Stimulated activated CD8-positive, alpha-beta memory T cell treated with anti-CD3 and anti-CD28 coated beads, Interleukin-2, amount 100 ng/mL, for 48 hours (primary cell): ENCODE results near the gene VAX1.

Experiments used
- DNase-seq, 2 donors: peaks; one replicate each; pipeline ENCODE4 v3.0.0-alpha.2; 2020; ENCODE audit warnings: low read depth in 2 of 2

Gene VAX1

DNA sequence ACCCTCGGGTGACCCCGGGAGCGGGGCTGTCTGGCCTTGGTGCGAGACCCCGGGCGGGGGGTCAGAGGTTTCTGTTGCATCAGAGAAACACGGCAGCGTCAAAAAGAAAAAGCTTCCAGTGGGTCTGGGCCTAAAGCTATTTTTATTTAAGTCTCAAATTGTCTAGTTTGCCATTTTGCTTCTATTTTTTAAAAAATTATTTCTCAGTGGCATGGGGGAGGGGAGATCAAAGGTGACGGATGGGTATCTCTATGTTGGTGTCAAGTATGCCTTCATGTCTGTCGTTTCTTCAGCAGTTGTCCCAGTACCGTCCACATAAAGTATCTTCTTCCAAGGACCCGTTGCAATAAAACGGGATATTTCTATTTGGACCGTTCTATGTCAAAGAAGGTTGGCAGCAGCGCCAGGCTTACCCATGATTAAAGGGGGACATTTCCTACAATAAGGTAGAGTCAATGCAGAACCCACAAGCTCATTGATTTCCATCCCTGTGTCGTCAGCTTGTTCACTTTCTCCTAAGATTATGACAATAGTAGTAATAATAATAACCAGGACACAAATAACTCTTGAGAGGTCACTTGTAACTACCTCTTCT, 26.0 kb upstream of the VAX1 start:
- DNase-seq = no peak

DNA sequence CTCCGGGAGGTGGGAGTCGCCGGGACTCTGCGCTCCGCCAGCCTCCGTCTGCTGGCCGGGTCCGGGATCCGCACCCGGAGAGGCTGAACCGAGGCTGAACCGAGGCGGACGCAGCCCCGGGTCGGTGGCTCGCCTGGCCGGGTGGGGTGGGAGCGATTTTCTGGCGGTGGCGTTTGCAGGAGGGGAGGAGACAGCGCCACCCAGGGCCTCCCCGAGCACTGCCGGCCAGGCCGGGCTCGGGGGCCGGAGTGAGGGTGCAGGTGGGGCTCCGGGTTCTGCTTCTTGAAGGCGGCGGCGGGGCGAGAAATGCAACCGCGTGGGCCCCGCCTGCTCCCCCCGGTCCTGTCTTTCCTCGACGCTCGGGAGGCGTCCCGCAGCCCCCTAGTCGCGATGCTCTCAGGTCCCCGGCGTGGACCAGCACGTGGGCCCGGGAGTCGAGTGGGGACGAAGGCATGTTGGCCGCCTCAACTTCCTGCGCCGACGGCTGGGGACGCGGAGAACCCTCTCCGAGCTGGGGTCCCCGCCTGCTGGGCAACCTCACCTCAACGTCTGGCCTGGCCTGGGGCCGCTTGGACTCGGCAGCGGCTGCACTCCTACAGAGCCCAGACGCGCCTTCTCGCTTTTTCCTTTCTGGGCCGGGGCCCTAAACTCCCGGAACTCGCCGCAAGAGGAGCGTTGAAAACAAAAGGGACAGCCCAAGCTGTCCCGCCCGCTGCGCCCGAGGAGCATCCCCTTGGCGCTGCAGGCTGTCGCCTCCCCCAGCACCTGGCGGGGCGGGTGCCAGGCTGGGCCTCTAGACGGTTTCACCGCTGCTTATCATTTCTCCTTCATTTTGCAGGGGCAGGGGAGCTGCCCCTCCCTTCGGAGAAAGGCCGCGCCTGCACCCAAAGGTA, 25.2 kb upstream of the VAX1 start:
- no peak for DNase-seq

DNA sequence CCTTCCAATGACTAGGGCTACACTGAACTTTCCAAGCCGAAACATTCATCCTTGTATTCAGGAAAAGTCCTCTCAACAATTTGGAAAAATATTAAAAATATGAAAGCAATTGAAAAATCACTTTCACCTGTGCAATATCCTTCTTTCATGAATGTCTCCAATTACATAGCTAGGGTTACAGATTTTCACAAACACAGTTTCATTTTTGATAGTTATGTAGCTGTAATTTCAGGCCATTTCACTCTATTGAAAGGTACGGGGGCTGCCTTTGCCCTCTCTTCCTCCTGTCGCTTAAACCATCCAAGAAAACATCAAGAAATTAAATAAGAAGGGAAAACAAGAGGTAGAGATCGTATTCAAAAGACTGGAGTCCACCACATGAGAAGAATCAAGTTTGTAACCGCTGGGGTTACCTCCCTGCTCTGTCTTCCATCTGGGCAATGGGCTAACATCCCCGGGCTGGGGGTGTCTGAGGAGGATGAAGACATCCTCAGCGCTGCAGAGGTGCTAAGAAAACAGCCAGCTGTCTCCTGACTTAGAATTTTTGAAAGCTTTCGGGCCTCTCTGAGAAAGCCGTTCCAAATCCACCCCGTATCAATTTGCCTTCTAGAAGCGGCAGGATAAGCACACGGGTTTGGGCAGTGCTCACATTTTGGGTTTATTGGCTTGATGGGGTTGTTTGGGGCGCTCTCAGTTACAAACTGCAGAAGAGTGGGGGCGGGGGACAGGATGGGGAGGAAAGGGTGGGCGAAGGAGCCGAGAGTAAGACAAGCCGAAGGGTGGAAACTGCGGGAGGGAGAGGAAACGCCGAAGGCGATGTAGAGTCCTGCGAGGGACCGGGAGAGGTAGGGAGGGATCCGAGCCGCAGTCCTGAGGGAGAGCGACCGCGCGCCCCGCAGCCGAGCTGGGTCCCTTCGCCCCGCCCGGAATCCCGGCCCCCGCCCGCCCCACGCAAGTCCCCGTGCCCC, 24.3 kb upstream of the VAX1 start:
- DNase-seq = no peak

DNA sequence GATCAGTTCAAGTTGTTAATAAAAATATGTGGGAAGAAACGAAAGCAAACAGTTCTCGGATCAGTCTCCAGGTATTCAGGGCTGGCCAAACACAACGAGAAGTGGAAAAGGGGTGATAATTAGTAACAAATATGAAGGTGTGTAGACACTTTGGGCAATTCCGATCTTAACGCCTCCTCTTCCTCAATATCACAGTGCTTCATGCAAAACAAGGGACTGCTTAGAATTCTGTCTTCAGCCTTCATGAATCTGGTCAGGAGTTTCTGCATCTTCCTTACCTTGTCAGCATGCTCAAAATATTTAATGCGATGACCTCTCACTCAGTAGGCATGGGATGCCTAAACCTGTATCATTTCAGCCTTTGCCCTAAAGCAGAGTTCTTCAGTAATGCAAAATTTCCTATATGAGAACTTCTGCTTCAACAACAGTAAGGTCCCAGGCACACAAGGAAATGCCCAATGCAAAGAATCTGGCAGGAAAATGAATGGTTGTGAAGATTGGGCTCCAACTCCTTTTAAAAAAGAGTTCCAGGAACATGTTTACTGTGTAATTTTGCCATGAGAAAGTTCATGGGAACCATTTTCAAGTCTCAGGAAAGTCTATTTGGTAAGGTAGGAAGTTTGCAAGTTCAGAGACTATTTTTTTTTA, 23.4 kb upstream of the VAX1 start:
- DNase-seq = no peak

DNA sequence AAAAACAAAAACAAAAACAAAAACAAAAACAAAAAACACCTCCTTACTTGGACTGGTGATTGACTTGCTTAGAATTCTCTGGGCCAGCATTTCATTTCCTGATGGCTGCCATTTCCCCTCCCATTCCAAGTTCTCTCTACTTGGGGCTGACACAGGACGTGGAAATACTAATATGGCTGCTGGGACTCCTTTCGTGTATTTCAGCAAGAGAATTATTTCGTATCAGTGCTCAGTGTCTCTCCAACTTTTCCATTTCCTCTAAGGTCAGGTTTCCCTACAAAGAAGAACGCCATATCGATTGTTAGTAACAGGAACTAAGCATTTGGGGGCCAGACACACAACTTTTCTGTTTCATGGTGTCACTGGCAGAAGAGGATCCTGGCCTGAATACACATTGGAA, 22.5 kb upstream of the VAX1 start:
- no peak for DNase-seq

DNA sequence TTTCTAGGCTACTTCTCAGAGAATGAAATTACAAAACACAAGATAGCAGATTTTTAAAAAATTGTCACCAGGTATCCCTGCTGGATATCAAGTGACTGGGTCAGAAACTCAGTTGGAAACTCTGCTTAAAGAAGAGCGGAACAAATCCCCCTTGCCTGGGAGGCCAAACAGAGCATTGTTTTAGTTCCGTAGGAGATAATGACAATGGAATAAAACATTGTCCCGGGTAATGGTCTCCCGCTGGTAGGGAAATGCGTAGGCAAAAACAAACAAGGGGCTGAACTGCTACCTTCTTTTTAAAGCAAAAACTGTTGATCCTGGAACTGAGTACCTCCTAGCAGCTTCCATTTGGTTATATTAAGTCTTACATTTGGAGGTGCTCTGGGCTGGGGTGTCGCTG, 21.3 kb upstream of the VAX1 start:
- no peak for DNase-seq

DNA sequence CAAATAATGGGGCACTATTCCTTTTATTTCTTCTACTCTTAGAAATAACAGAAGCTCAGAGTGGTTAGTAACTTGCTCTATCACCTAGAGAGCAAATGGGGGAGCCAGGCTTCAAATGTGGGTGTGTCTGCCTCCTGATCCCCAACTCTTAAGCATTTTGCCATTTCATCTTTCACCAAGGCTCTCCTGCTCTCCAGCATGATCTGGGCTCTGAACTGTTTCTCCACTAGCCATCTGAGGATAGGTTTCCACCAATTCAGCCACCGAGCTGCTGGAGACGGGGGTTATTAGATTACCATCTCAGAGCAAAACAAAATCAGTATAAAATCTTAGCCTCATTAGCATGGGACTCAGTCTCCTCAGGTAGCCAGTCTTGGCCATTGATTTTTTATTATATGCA, 20.2 kb upstream of the VAX1 start:
- no peak for DNase-seq

DNA sequence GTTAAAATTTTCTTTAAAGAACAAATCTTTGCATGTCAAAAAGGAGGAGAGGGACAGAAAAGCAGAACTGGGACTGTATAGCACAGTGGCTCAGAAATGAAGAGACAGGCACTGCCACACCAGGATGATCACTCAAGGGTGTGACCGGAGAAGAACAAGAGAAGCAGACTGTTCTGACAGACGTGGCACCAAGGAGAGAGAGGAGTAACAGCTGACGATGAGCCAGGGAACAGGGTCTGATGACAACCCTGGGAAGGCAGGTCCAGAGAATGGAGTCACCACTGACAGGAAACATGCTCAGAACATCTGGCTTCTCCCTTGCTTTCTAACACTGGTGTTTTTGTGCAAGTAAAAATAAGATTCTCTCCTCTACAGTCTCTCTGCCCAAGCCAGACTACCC, 14.6 kb upstream of the VAX1 start:
- no peak for DNase-seq

DNA sequence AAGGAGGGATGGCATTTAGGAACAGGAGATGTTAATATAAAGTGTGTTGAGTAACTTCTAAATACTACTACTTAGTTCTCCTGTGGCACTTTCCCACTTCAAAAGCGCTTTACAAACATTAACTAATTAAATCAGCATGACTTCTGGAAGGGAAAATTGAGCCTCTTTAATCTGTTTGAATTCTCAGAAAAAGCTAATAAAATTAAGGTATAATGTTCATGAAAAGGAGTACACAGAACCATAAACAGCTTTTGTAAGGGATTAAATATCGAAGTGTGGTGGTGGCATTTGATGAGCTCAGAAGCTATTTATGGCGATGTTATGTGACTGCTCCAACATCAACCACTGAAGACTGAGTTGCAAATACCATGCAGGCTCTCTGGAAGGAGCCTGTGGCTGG, 10.2 kb upstream of the VAX1 start:
- DNase-seq = no peak

DNA sequence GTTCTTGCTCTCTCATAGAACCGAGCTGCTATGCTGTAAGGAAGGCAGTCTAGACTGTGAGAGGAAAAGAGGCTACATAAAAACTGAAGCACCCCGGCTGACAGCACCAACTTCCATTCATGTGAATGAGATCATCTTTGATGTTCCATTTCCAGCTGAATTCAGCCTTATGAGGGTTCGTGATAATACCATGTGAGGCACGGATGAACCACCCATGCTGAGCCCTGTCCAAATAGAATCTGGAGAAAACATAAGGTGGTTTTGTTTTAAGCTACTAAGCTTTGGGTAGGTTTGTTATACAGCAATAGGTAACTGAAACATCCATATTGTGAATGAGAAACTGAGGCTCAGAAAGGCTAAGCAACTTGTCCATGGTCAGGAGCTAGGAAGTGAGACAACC, 6.9 kb upstream of the VAX1 start:
- DNase-seq = no peak

DNA sequence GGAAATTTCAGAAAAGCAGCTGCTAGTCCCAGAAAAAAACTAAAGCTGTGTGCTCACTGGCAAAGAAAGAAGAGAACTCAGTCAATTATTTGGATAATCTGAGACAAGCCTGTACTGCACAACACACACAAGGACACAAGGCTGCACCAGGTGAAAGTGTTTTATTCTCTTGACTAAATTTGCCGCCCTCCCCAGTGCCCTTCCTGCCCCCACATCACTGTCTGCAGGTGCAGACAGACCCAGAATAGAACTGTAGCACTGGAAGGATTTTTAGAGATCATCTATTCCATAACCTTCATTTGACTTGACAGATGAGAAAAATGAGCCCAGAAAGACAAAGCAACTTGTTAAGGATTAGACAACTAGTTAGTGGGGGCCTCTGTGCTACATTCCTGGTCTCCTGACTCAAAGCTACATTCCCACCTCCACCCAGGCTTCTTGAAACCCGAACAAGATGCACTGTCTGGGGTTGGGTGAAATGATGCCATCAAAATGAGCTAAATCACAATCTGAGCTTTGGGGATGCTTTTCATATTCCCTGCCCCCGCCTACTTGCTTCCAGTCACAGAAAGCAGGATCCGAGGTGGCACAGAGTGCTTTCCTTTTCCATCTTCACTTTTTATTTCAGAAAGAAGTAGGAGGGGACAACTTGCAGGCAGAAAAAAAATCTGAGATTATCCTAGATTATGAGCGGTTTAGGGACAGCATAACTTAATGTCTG, 5.2 kb upstream of the VAX1 start:
- no peak for DNase-seq

DNA sequence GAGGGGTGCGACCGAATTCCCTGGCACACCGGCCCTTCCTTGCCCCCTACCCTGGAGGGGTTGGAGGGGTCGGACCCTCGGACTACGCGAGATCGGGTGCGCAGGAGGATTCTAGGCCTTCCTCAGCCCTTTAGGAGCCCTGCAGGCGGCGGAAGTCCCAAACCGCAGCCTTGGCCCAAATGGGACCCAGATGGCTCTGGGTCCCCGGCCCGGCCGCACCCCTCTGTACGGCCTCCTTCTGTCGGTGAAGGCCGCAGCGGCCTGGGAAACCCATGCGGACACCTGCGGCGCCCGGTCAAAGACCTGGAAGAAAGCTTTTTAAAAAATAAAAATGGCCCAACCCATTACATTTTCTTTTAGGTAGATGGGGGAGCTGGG, 2.4 kb upstream of the VAX1 start:
- no peak for DNase-seq

DNA sequence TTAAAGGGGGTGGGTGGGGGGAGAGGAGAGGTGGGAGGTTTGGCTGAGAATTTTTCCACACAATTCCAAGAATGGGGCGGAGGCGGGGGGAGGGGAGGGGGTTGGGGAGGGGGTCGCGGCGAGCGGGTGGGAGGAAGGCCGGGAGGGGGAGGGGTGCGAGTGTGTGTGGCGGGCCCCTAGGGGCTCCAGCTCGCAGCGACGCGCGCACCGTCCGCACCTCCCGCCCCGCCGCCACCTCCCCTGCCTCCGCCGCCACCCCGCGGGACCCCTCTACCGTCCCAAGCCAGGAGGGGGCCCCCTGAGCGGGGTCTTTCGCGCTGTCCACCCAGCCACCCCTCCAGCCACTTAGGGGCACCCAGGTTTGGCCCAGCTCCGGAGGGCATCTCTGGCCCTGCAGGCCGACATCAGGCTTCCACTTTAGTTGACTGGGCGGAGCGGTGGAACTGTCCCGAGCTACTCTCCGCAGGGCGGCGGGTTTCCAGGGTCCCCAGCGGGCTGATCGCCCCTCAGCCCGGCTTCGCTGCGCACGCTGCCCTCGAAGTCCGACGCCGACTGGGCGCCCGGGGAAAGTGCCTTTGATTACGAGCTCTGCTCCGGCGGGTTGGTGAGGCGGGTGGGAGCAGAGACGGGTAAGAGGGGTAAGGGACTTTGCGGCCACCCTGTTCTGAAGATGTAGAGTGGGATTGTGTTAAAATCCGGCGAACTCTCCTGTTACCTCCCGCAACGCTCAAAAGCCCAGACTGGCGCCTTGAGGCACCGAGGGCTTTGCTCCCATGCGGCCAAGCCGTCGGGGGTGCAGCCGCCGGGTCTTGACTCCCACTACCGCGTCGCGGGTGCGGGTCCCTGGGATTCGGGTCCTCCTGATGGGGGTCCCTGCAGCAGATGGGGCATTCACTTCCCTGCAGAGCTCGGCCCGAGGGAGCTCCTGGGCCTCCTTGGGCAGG, 1.8 kb upstream of the VAX1 start:
- DNase-seq = no peak

DNA sequence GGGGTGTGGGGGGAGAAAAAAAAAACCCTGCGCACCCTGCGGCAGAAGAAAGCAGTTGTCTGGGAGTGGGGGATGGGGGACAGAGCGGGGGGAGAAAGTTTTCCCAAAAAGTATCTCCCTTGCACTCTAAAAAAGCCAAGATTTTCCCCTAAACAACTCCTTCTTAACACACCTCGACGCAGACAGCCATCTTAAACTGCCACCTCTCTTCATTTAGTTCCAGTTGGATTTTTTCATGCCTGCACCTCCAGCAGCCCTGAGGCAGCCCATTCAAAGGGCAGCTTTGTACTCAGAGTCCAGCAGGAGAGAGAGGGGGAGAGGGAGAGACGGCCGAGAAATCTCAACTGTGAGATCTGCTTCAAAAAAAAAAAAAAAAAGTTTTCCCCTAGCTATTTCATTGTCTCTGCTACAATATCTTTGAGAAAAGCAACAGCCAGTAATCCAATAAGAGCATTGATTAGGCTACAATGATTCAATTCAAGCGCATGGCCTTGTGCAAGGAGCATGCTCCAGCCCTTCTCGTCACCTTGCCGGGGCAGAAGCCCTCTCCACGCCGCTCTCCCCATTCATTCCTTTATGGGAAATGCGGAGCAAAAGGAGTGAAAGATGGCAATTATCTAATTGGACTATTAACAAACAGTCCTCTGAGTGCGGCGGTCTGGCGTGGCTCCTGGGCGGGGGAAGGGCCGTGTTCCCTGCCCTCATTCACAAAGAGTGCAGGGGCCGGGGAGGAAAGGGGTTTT, 939 bp upstream of the VAX1 start:
- DNase-seq = no peak

DNA sequence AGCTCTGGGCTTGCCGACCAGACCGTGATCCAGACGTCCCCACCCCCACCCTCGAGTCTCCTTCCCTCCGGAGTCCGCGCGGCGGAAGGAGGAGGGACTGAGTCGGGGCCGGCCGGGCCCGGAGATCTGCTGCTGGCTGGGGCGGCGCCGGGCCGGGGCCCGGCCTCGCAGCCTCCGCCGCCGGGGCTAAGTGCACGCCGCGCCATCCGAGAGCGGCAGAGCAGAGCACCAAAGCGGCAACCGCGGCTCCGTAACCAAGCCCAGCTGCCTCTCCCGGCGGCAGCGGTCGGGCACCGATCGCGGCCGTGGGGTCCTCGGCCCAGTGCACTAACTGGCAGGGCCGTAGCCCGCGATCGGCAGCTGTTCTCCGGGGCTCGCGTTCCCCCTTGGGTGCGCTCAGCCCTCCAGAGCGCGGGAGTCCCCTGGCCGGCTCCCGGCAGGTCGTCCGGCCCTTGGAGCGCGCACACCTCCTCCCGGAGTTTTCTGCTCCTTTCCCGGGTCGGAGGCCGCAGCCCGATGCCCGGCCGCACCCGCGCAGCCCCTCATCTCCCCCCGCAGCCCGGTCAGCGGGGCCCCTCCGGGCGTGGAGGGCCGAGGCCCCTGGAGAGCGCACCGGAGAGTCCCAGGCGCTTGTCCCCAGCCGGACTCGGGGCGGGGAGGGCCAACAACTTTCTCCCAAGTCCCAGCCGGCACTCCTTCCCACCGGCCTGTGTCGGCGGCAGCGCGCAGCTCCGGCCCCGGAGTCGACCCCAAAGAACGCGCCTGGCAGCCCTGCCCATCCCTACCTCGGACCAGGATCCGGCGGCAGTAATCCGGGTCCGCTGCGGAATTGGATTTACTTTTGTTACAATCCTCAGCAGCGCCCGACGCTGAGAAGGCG, 799 bp downstream of the VAX1 start:
- no peak for DNase-seq

DNA sequence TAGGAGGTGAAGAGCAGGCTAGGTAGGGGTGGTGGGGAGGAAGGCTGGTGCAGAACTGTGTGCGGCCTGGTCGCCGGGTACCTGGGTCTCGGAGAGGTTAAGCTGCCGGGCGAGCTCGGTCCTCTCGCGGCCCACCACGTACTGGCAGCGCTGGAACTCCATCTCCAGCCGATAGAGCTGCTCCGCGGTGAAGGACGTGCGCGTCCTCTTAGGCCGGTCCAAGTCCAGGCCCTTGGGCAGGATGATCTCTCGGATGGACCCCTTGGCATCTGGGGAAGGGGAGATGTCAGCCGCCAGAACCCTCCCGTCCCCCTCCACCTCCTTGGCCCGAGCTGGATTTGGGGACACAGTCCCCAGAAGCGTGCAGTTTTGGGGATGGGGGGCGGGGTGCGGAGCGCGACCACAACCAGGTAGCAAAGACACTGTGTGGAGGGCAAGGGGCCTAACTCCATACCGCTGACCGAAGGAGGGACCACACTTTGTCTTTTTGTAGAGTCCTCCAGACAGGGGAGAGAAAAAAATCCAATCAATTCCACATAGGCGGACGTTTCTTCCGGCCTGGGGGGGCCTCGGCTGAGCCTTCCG, 1.6 kb downstream of the VAX1 start:
- no peak for DNase-seq

DNA sequence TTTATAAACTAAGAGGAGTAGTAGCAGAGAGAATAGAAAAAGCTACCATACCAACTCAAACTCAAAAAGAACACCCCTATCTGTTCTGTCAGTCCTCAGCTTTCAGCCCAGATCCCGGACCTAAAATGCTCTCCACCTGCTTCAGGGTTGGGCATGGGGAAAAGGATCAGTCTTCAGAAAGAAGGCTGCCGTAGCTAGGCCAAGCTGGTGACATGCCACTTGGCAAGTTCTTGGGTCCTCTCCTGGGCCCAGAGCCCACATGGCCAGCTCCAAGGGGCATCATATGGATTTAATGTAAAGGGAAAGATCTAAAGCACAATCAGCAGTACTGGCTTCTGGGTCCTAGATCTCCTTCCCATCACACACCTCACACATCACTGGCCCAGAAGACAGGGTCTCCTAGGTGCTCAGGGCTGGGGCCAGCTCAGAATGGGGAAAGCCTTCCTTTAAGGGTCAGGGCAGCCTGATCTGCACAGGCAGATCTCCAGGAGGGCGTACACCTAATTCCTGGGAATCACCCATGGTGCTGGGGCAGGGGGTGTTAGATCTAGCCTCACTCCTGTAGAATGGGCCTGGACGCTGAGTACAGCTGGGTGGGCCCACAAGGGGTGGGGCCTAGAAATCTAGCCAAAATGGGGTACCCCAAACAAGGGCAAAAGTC, 2.5 kb downstream of the VAX1 start:
- DNase-seq = no peak

DNA sequence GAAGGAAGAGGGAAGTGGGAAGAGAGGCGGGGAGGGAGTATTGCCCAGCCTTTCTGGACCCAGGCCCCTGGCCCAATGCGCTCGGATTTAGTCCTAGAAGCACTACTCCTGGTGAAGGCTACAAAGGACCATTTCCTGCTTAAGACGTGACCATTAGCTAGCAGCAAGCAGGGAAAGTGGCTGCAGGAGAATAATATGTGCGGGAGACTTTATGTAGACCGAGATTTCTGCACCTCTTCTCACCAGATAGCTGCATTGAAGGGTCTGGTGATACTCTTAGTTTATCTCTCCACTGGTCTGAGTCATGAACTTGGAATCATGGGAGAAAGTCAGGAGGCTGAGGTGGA, 3.1 kb downstream of the VAX1 start:
- no peak for DNase-seq
